Progenitor cell of endocrine pancreas (in vitro differentiated cells): ENCODE data around the gene GOSR1. TPM values are rescaled to one million over a fixed set of nuclear protein-coding genes. Genes with fewer than 3 reads are reported as not detected.

ENCODE experiments used
- DNase-seq: peaks from one replicate; pipeline ENCODE4 v3.0.0; 2021; ENCODE audit warnings: low spot score; ENCODE audit not compliant: unreplicated experiment
- H3K27ac Mint-ChIP-seq: 2 replicates; pipeline ENCODE4 v1.8.0; 2021; ENCODE audit warnings: mild to moderate bottlenecking, moderate library complexity, mixed read lengths
- H3K27me3 Mint-ChIP-seq: 2 replicates; pipeline ENCODE4 v1.8.0; 2021; ENCODE audit warnings: mixed read lengths
- H3K36me3 Mint-ChIP-seq: 2 replicates; pipeline ENCODE4 v1.8.0; 2022; ENCODE audit warnings: mixed read lengths; ENCODE audit not compliant: insufficient read depth
- H3K4me1 Mint-ChIP-seq: 2 replicates; pipeline ENCODE4 v1.8.0; 2021; ENCODE audit warnings: low read depth, mixed read lengths
- H3K4me3 Mint-ChIP-seq: 2 replicates; pipeline ENCODE4 v1.8.0; 2021; ENCODE audit warnings: low read depth, mild to moderate bottlenecking, moderate library complexity, mixed read lengths
- H3K9me3 Mint-ChIP-seq: 2 replicates; pipeline ENCODE4 v1.8.0; 2021; ENCODE audit warnings: low read depth, mixed read lengths
- CTCF ChIP-seq: fragments of 200-600 bp; sonication (generic); IDR thresholded peaks from one replicate; pipeline ENCODE4 v1.5.0; 2021; ENCODE audit warnings: antibody characterized with exemption, mild to moderate bottlenecking; ENCODE audit not compliant: unreplicated experiment
- total RNA-seq: library from RNA; stranded (reverse); gene quantifications from 2 replicates; pipeline ENCODE4 v1.2.1, GENCODE V29; 2021

GOSR1 gene
- total RNA-seq, 1 donor from 2014 or later, result 64.9 TPM

GRCh38 chr17:30505868-30506417, 28.7 kb downstream of the GOSR1 start:
- TF ChIP-seq CTCF, result no peak
- no peaks in the 10 kb centered on the region for H3K27me3 Mint-ChIP-seq
- H3K4me3 Mint-ChIP-seq, result no peak overlapping the region
- DNase-seq, result no peak
- H3K27ac Mint-ChIP-seq, result peak overlapping the region; percentile 60
- H3K4me1 Mint-ChIP-seq, result peaks cover 5% of the 10 kb centered on the region
- H3K9me3 Mint-ChIP-seq, result no peaks in the 10 kb centered on the region
- peaks cover 23% of the 10 kb centered on the region for H3K36me3 Mint-ChIP-seq

DNA sequence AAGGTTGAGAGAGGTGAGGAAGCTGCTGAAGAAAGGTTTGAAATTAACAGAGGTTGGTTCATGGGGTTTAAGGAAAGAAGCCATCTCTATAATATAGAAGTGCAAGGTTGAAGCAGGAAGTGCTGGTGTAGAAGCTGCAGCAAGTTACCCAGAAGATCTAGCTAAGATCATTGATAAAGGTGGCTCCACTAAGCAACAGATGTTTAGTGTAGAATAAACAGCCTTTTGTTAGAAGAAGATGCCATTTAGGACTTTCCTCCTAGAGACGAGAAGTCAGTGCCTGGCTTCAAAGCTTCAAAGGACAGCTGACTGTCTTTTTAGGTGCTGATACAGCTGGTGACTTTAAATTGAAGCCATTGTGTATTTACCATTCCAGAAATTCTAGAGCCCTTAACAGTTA, 29.3 kb downstream of the GOSR1 start:
- DNase-seq, result no peak
- Mint-ChIP-seq H3K4me3 (no peak overlapping the region), H3K27ac (no peak overlapping the region), H3K4me1 (peaks cover 5% of the 10 kb centered on the region), H3K27me3 (no peaks in the 10 kb centered on the region), H3K9me3 (no peaks in the 10 kb centered on the region), H3K36me3 (peaks cover 19% of the 10 kb centered on the region)
- no peak for TF ChIP-seq CTCF

DNA sequence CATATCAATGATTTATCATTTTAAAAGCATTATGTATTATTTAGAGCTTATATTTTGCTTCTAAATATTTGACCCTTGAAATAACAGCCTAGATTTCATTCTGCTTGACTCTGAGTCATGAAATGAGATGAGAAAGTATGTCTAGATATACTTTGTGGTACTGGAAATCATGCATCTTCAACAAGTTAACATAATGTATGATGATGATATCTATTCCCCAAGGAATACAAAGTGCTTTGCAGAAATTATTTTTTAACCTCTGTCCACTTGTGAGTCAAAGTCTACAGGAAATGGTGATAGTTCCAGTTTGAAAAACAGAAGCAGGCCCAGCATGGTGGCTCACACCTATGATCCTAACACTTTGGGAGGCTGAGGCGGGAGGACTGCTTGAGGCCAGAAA, 36.1 kb downstream of the GOSR1 start:
- H3K9me3 Mint-ChIP-seq, result no peaks in the 10 kb centered on the region
- no peak for TF ChIP-seq CTCF
- H3K36me3 Mint-ChIP-seq, result peaks cover 5% of the 10 kb centered on the region

DNA sequence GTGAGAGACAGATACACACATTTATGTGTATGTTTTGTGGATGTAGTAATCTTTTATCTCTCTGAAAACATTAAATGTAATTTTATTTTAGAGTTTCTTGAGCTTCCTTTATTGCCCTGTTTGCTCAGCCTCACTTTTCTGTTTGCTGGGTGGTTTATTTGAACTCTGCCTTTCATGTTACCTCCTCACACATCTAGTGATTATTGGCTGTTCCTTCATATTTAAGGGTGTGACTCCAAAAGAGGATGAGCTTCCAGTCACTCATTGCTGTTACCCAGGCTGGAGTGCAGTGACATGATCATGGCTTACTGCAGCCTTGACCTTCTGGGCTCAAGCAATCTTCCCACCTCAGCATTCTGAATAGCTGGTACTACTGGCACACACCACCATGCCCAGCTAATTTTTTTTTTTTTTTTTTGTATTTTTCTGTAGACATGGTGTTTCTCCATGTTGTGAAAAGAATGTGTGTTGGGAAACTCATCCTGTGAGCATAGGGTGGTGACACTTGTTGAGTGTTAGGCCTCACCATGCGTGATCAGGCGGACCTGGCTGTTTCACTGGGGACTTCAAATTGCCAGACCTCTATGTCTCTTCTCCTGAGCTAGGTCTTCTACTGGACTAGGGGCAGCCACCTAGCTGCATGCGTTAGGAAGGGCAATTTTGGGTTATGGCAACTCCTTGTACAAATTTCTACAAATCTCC, 37.8 kb downstream of the GOSR1 start:
- H3K4me1 Mint-ChIP-seq, result no peaks in the 10 kb centered on the region
- peaks cover 8% of the 10 kb centered on the region for H3K36me3 Mint-ChIP-seq
- no peaks in the 10 kb centered on the region for H3K9me3 Mint-ChIP-seq
- H3K27ac Mint-ChIP-seq, result no peak overlapping the region
- H3K27me3 Mint-ChIP-seq, result no peaks in the 10 kb centered on the region
- H3K4me3 Mint-ChIP-seq, result no peak overlapping the region
- DNase-seq, result no peak
- no peak for TF ChIP-seq CTCF

More for the DNA sequence above, 36.1 kb downstream of the GOSR1 start:
- no peak overlapping the region for H3K4me3 Mint-ChIP-seq
- no peaks in the 10 kb centered on the region for H3K4me1 Mint-ChIP-seq
- H3K27ac Mint-ChIP-seq, result no peak overlapping the region
- no peaks in the 10 kb centered on the region for H3K27me3 Mint-ChIP-seq
- no peak for DNase-seq

DNA sequence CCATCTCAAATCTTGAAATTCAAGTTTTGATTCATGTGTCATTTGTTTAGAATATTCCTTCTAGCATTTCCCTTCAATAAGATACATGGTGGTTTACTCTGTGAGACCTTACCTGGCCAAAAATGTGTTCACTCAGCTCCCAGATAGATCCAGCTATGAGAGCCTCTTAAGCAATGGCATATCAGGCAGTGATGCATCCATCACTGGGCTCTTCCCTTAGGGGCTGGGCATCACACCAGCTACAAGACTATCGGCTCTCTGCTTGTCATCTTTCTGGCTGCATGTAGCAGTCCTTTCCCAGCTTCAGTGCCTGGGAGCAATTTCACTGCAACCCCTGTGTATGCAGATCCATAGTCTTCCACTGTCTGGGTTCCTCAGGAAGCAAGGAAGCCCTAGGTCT, 40.6 kb downstream of the GOSR1 start:
- TF ChIP-seq CTCF, result no peak
- Mint-ChIP-seq H3K36me3 (peaks cover 31% of the 10 kb centered on the region), H3K27ac (no peak overlapping the region), H3K9me3 (peaks cover 5% of the 10 kb centered on the region), H3K4me3 (no peak overlapping the region), H3K27me3 (no peaks in the 10 kb centered on the region), H3K4me1 (no peaks in the 10 kb centered on the region)
- DNase-seq, result no peak
